Measurements from ENCODE around the gene RDH13. TPM values are rescaled to one million over a fixed set of nuclear protein-coding genes. Genes with fewer than 3 reads are reported as not detected.

The RDH13 gene
- total RNA-seq, 5 donors from 2014 or later (not counting 1 experiment from before 2014, with no cell fraction given): 12.4 to 35.8 (median 21.6) TPM

DNA sequence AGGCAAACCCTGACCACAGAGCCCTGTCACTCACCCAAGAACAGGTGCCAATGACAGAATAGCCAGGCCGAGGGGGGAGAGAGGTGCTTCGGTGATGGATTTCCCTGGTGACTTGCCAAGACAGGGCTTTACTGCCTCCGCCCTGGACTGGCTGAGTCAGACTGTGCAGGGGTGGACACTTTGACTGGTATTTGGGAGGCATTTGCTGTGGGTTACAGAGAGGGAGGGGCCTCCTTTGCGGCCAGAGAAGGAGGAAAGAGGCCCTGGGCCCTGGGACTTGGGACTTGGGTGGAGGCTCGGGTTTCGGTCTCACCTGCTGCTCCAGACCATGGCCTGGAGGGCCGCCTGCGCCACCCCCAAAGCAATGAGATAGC, 8.2 kb upstream of the RDH13 start:
- Histone ChIP-seq H3K36me3 (ENCODE audit: control insufficient read depth in 2 of 2, extremely low read depth in 1 of 2, insufficient read depth in 1 of 2, low read length in 1 of 2) (no peaks in the 10 kb centered on the region), H3K4me3 (ENCODE audit: control insufficient read depth in 1 of 2, extremely low read depth in 1 of 2, low read length in 1 of 2) (no peak overlapping the region), H3K27ac (ENCODE audit: low read length) (no peak overlapping the region), H3K9me3 (no peaks in the 10 kb centered on the region), H3K4me1 (ENCODE audit: control insufficient read depth in 1 of 2, extremely low read depth in 1 of 2, insufficient read depth in 2 of 2, low read length in 2 of 2) (peaks cover 0 to 9% of the 10 kb centered on the region in 2 experiments), H3K27me3 (replicated peaks in 1 of 2; ENCODE audit: control insufficient read depth in 2 of 2, extremely low read depth in 1 of 2, insufficient read depth in 2 of 2, low read length in 1 of 2) (peaks cover 8 to 79% of the 10 kb centered on the region in 2 experiments)
- ChIA-PET POLR2A (no interaction called here), CTCF (no interaction called here)
- ATAC-seq (replicated peaks in 1 of 4): peak in 1 of 4 experiments; percentile 52
- peaks cover 50 to 76% of the 10 kb centered on the region in 2 donors for H3K27me3 Mint-ChIP-seq
- H3K4me3 Mint-ChIP-seq: no peak overlapping the region
- peaks cover 9 to 10% (median 10%) of the 10 kb centered on the region in 3 donors for H3K4me1 Mint-ChIP-seq
- 88% methylated on average over 2 of the region's 8 CpGs for WGBS (ENCODE audit: insufficient coverage)
- peaks cover 2 to 4% (median 3%) of the 10 kb centered on the region in 3 donors for H3K9me3 Mint-ChIP-seq
- no peak overlapping the region for H3K27ac Mint-ChIP-seq
- H3K36me3 Mint-ChIP-seq: no peaks in the 10 kb centered on the region
- no peak for DNase-seq

DNA sequence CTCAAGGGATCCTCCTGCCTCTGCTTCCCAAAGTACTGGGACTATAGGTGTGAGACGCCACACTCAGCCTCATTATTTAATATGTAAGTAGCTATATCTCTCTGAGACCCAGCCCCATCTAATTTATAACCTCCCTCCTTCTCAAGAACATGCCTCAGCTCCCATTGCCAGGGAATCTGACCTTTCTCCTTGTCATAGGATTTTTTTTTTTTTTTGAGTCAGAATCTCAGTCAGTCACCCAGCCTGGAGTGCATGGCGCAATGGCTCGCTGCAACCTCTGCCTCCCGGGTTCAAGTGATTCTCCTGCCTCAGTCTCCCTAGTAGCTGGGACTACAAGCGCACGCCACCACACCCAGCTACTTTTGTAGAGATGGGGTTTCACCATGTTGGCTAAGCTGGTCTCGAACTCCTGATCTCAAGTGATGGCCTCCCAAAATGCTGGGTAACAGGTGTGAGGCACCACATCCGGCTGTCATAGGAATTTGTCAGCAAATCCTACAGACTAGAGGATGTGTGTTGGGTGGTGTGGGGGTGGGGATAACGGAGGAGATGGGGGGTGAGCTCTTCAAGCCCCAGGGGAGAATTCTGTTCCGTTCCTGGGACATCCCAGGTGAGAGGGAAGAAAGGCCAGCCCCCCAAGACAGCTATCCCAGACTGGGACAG, 7.6 kb upstream of the RDH13 start:
- Histone ChIP-seq H3K9me3 (no peaks in the 10 kb centered on the region), H3K4me3 (ENCODE audit: control insufficient read depth in 1 of 2, extremely low read depth in 1 of 2, low read length in 1 of 2) (no peak overlapping the region), H3K27ac (ENCODE audit: low read length) (no peak overlapping the region), H3K4me1 (ENCODE audit: control insufficient read depth in 1 of 2, extremely low read depth in 1 of 2, insufficient read depth in 2 of 2, low read length in 2 of 2) (peaks cover 0 to 9% of the 10 kb centered on the region in 2 experiments), H3K36me3 (ENCODE audit: control insufficient read depth in 2 of 2, extremely low read depth in 1 of 2, insufficient read depth in 1 of 2, low read length in 1 of 2) (no peaks in the 10 kb centered on the region), H3K27me3 (replicated peaks in 1 of 2; ENCODE audit: control insufficient read depth in 2 of 2, extremely low read depth in 1 of 2, insufficient read depth in 2 of 2, low read length in 1 of 2) (peaks cover 8 to 78% of the 10 kb centered on the region in 2 experiments)
- no peak for DNase-seq
- H3K4me3 Mint-ChIP-seq: no peak overlapping the region
- H3K27ac Mint-ChIP-seq: no peak overlapping the region
- POLR2A ChIA-PET: no interaction called here
- ATAC-seq (replicated peaks in 1 of 4): no peak
- 81% methylated on average over 6 of the region's 10 CpGs for WGBS (ENCODE audit: insufficient coverage)
- H3K9me3 Mint-ChIP-seq: peaks cover 2 to 4% (median 3%) of the 10 kb centered on the region in 3 donors
- no peaks in the 10 kb centered on the region for H3K36me3 Mint-ChIP-seq
- CTCF ChIA-PET: interaction anchor here in 1 of 2 donors (0.6 kb wide), 1 partner anchor 938 kb away, joined by 4 read pairs; no protein-coding TSS in a partner anchor
- H3K27me3 Mint-ChIP-seq: peaks cover 50 to 80% of the 10 kb centered on the region in 2 donors
- peaks cover 9 to 10% (median 10%) of the 10 kb centered on the region in 3 donors for H3K4me1 Mint-ChIP-seq

DNA sequence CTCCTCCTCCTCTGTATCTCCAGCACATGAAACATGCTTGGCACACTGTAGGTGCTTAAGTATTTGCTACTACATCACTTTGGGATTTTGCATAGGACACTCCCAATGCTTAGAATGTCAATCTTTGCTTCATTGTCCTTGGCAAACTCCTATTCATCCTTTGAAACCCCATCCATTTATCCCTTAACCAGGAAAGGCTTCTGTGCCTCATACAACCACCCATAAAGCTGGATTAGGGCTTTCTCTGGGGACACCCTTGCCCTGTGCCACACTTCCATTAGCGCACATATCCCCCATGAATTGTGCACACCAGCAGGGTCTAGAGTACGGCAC, 6.9 kb upstream of the RDH13 start:
- H3K4me1 Mint-ChIP-seq: peaks cover 9 to 10% (median 10%) of the 10 kb centered on the region in 3 donors
- H3K27me3 ChIP-seq (replicated peaks in 1 of 2; ENCODE audit: control insufficient read depth in 2 of 2, extremely low read depth in 1 of 2, insufficient read depth in 2 of 2, low read length in 1 of 2): peaks cover 8 to 80% of the 10 kb centered on the region in 2 experiments
- ChIA-PET CTCF (no interaction called here), POLR2A (no interaction called here)
- H3K4me1 ChIP-seq (ENCODE audit: control insufficient read depth in 1 of 2, extremely low read depth in 1 of 2, insufficient read depth in 2 of 2, low read length in 2 of 2): peaks cover 0 to 9% of the 10 kb centered on the region in 2 experiments
- no peak overlapping the region for H3K27ac ChIP-seq (ENCODE audit: low read length)
- ATAC-seq (replicated peaks in 1 of 4): no peak
- DNase-seq: no peak
- peaks cover 47 to 73% of the 10 kb centered on the region in 2 donors for H3K27me3 Mint-ChIP-seq
- H3K9me3 ChIP-seq: no peaks in the 10 kb centered on the region
- H3K4me3 ChIP-seq (ENCODE audit: control insufficient read depth in 1 of 2, extremely low read depth in 1 of 2, low read length in 1 of 2): no peak overlapping the region
- peak overlapping the region in 1 of 2 donors; percentile 16 for H3K27ac Mint-ChIP-seq
- no peaks in the 10 kb centered on the region for H3K36me3 Mint-ChIP-seq
- H3K9me3 Mint-ChIP-seq: peaks cover 2 to 4% (median 3%) of the 10 kb centered on the region in 3 donors
- no CpG with 5 or more reads among the region's 2 CpGs for WGBS (ENCODE audit: insufficient coverage)
- H3K4me3 Mint-ChIP-seq: peak overlapping the region in 1 of 3 donors; percentile 41
- no peaks in the 10 kb centered on the region for H3K36me3 ChIP-seq (ENCODE audit: control insufficient read depth in 2 of 2, extremely low read depth in 1 of 2, insufficient read depth in 1 of 2, low read length in 1 of 2)

DNA sequence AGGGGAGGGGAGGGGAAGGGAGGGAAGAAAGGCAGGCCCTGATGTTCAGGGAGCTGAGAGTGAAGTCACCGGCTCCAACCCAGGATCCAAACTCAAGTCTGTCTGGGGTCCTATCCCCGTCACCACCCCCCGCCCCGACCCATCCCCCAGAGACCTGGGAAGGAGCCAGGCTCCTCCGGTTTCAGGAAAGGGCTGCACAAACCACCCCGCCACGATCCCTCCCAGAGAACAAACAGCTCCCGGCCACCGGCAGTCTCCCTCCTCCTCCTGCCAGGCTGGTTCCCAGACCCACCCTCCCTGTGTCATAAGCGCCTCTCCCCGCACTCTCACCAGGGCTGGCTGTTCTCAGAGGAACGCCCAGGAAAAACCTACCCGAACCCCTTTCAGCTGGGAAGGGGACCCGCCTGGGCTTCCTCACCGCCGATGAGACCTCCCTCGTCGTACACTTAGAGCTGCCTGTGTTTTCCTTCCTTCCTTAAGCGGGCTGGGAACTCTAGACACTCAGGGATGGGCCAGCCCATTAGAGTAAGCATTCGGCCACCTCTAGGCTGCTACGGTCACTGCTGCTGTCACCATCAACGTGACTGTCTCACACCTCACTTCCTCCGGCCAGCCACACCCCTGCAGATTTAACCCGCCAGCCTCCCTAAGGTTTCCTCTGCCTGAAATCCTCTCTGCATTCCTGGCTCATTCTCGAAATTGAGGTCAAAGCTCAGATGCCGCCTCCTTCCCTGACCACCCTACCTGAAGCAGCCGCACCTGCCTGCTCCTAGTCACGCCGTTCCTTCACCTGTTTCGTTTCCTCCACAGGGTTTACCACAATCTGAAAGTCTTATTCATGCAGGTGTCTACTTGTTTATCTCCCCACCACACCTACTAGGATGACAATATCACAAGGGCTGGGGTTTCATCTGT, 6.3 kb upstream of the RDH13 start:
- peak overlapping the region in 1 of 2 donors; percentile 16 for H3K27ac Mint-ChIP-seq
- H3K4me1 Mint-ChIP-seq: peaks cover 9 to 10% (median 10%) of the 10 kb centered on the region in 3 donors
- H3K9me3 Mint-ChIP-seq: peaks cover 2 to 4% (median 3%) of the 10 kb centered on the region in 3 donors
- ATAC-seq (replicated peaks in 1 of 4): peak in 2 of 4 experiments; percentile 28 to 63
- H3K27me3 ChIP-seq (replicated peaks in 1 of 2; ENCODE audit: control insufficient read depth in 2 of 2, extremely low read depth in 1 of 2, insufficient read depth in 2 of 2, low read length in 1 of 2): peaks cover 8 to 79% of the 10 kb centered on the region in 2 experiments
- H3K4me1 ChIP-seq (ENCODE audit: control insufficient read depth in 1 of 2, extremely low read depth in 1 of 2, insufficient read depth in 2 of 2, low read length in 2 of 2): peaks cover 0 to 9% of the 10 kb centered on the region in 2 experiments
- no peaks in the 10 kb centered on the region for H3K9me3 ChIP-seq
- 1% methylated on average over 25 of the region's 30 CpGs for WGBS (ENCODE audit: insufficient coverage)
- no peaks in the 10 kb centered on the region for H3K36me3 Mint-ChIP-seq
- peaks cover 47 to 72% of the 10 kb centered on the region in 2 donors for H3K27me3 Mint-ChIP-seq
- no peak for DNase-seq
- no peak overlapping the region for H3K27ac ChIP-seq (ENCODE audit: low read length)
- ChIA-PET POLR2A (no interaction called here), CTCF (no interaction called here)
- H3K4me3 ChIP-seq (ENCODE audit: control insufficient read depth in 1 of 2, extremely low read depth in 1 of 2, low read length in 1 of 2): no peak overlapping the region
- H3K36me3 ChIP-seq (ENCODE audit: control insufficient read depth in 2 of 2, extremely low read depth in 1 of 2, insufficient read depth in 1 of 2, low read length in 1 of 2): no peaks in the 10 kb centered on the region
- H3K4me3 Mint-ChIP-seq: peak overlapping the region; percentile 28 to 41 (median 39)

DNA sequence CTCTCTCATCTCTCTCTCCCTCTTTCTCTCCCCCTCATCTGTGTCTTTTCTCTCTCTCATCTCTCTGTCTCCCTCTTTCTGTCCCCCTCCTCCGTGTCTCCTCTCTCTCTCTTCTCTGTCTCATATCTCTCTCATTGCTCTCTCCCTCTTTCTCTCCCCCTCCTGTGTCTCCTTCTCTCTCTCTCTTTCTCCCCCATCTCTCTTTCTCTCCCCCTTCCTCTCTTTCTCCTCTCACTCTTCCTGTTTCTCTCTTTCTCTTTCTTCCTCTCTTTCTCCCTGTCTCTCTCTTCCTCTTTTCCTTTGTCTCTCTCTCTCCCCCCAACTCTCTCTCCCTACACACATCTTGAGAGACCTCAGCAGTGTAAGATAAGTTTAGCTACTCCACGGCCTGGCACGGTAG, 4.9 kb upstream of the RDH13 start:
- Mint-ChIP-seq H3K27me3 (peaks cover 44 to 63% of the 10 kb centered on the region in 2 donors), H3K27ac (no peak overlapping the region), H3K4me1 (peaks cover 12 to 14% (median 13%) of the 10 kb centered on the region in 3 donors), H3K36me3 (no peaks in the 10 kb centered on the region), H3K9me3 (peaks cover 2 to 4% (median 3%) of the 10 kb centered on the region in 3 donors), H3K4me3 (peak overlapping the region in 1 of 3 donors; percentile 55)
- Histone ChIP-seq H3K36me3 (ENCODE audit: control insufficient read depth in 2 of 2, extremely low read depth in 1 of 2, insufficient read depth in 1 of 2, low read length in 1 of 2) (no peaks in the 10 kb centered on the region), H3K9me3 (no peaks in the 10 kb centered on the region), H3K4me3 (ENCODE audit: control insufficient read depth in 1 of 2, extremely low read depth in 1 of 2, low read length in 1 of 2) (no peak overlapping the region), H3K27me3 (replicated peaks in 1 of 2; ENCODE audit: control insufficient read depth in 2 of 2, extremely low read depth in 1 of 2, insufficient read depth in 2 of 2, low read length in 1 of 2) (peaks cover 8 to 72% of the 10 kb centered on the region in 2 experiments), H3K4me1 (ENCODE audit: control insufficient read depth in 1 of 2, extremely low read depth in 1 of 2, insufficient read depth in 2 of 2, low read length in 2 of 2) (peaks cover 0 to 15% of the 10 kb centered on the region in 2 experiments), H3K27ac (ENCODE audit: low read length) (no peak overlapping the region)
- POLR2A ChIA-PET: no interaction called here
- 36% methylated on average over 3 of the region's 3 CpGs for WGBS (ENCODE audit: insufficient coverage)
- CTCF ChIA-PET: no interaction called here
- DNase-seq (no peak), ATAC-seq (replicated peaks in 1 of 4) (no peak)

DNA sequence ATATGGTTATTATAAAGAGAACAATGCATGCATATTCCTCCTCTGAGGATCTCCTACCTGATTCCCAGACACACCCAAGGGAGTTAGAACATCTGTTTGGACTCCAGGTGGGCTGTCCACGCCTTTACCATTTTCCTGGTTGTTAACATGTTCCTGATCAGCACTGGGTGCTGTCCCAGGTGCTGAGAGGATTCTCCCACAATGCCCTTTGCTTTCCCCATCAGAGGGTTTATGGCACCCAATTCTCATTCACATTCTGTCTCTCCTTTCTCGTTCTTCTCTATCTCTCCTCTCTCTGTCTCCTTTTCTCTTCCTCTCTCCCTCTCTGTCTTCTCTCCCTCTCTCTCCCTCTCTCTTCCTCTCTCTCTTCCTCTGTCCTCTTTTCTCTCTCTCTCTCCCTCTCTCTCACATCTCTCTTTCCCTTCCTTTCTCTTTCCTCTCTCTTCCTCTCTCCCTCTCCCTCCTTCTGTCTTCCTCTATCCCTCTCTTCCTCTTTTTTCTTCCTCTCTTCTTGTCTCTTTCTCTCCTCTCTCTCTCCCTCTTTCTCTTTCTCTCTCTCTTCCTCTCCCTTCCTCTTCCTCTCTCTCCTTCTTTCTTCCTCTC, 3.3 kb upstream of the RDH13 start:
- Histone ChIP-seq H3K4me3 (ENCODE audit: control insufficient read depth in 1 of 2, extremely low read depth in 1 of 2, low read length in 1 of 2) (no peak overlapping the region), H3K4me1 (ENCODE audit: control insufficient read depth in 1 of 2, extremely low read depth in 1 of 2, insufficient read depth in 2 of 2, low read length in 2 of 2) (peaks cover 0 to 28% of the 10 kb centered on the region in 2 experiments), H3K9me3 (no peaks in the 10 kb centered on the region), H3K27ac (ENCODE audit: low read length) (no peak overlapping the region), H3K27me3 (replicated peaks in 1 of 2; ENCODE audit: control insufficient read depth in 2 of 2, extremely low read depth in 1 of 2, insufficient read depth in 2 of 2, low read length in 1 of 2) (peaks cover 8 to 56% of the 10 kb centered on the region in 2 experiments), H3K36me3 (ENCODE audit: control insufficient read depth in 2 of 2, extremely low read depth in 1 of 2, insufficient read depth in 1 of 2, low read length in 1 of 2) (no peaks in the 10 kb centered on the region)
- POLR2A ChIA-PET: no interaction called here
- no peaks in the 10 kb centered on the region for H3K36me3 Mint-ChIP-seq
- DNase-seq: no peak
- no peak overlapping the region for H3K4me3 Mint-ChIP-seq
- H3K27ac Mint-ChIP-seq: no peak overlapping the region
- H3K9me3 Mint-ChIP-seq: no peaks in the 10 kb centered on the region
- peaks cover 23 to 27% (median 23%) of the 10 kb centered on the region in 3 donors for H3K4me1 Mint-ChIP-seq
- CTCF ChIA-PET: no interaction called here
- no peak for ATAC-seq (replicated peaks in 1 of 4)
- 22% methylated on average over 2 of the region's 2 CpGs for WGBS (ENCODE audit: insufficient coverage)
- peaks cover 36 to 49% of the 10 kb centered on the region in 2 donors for H3K27me3 Mint-ChIP-seq
